GM12874 (cell line): ENCODE measurements around the gene HSDL1.

Source experiments
- TF ChIP-seq, protein P1 (sequence below): IDR thresholded peaks from 2 replicates; pipeline ENCODE4 v1.5.1; 2011; ENCODE audit warnings: low read depth, mild to moderate bottlenecking, control low read depth, low read length, moderate library complexity; ENCODE audit not compliant: insufficient read depth

The HSDL1 gene

GRCh38 chr16:84179612-84180320 is 34.8 kb upstream of the HSDL1 start:
- TF ChIP-seq, protein P1, sequence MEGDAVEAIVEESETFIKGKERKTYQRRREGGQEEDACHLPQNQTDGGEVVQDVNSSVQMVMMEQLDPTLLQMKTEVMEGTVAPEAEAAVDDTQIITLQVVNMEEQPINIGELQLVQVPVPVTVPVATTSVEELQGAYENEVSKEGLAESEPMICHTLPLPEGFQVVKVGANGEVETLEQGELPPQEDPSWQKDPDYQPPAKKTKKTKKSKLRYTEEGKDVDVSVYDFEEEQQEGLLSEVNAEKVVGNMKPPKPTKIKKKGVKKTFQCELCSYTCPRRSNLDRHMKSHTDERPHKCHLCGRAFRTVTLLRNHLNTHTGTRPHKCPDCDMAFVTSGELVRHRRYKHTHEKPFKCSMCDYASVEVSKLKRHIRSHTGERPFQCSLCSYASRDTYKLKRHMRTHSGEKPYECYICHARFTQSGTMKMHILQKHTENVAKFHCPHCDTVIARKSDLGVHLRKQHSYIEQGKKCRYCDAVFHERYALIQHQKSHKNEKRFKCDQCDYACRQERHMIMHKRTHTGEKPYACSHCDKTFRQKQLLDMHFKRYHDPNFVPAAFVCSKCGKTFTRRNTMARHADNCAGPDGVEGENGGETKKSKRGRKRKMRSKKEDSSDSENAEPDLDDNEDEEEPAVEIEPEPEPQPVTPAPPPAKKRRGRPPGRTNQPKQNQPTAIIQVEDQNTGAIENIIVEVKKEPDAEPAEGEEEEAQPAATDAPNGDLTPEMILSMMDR, result no peak

GRCh38 chr16:84178892-84179611 is 34.1 kb upstream of the HSDL1 start:
- TF ChIP-seq, protein P1, result no peak

- TF ChIP-seq, protein P1, result no peak
Observed at GRCh38 chr16:84178146-84178765, 33.3 kb upstream of the HSDL1 start.

DNA sequence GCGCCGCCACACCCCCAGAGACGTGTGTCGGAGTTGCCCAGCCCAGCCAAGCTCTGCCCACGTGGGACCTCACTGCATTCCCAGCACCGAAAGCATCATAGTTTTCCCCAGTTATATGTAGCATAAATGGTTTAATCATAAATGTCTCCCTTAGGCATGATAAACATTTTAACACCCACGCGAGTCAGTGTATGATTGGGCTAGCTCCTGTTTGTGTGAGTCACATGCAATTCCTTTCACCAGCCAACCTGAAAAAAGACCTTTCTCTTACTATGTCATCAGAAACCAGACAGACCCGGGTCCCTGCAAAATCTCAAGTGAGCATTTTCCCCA is 32.7 kb upstream of the HSDL1 start:
- TF ChIP-seq, protein P1, result no peak

- TF ChIP-seq, protein P1, result no peak
Observed at GRCh38 chr16:84176192-84177053, 31.4 kb upstream of the HSDL1 start.

DNA sequence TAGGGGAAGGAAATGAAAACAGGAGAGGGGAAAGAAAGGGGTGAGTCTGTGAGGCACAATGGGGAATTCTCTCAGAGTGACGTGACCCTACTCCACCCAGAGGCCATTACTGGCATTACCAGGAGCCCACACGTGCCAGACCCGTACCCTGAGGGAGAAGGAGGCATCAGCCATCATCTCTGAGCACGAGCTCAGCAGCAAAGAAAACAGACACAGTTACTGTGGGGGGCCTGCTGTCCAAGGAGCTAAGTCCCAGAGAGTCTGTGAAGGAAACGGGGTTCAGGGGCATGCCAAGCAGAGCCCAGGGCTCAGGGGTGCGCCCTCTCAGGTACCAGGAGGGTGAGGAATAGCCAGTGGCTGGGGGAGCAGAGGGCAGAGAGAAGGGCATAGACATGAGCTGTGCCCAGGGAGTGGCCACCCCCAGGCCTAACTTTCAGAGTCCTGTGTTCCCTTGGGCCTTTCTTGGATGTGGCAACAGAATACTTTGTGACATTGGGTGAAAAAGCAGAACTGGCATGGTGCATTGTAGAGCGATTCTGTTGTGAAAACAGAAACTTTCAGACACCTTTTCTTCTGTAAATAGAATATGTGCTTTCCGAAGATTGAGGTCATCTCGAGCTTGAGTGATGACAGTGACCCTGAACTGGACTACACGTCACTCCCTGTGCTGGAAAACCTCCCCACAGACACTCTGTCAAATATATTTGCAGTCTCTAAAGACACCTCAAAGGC is 30.5 kb upstream of the HSDL1 start:
- TF ChIP-seq, protein P1, result peak; percentile 87

- TF ChIP-seq, protein P1, result no peak
Observed at GRCh38 chr16:84174396-84174795, 29.4 kb upstream of the HSDL1 start.
